ENCODE results near the gene HAGH.

GRCh38 chr16:1794908-1795666 lies 31.5 kb downstream of the HAGH start:
- TF ChIP-seq CTCF (conservative IDR thresholded peaks at IDR 0.05; ENCODE audit: low read length) = no peak
- no peak for TF ChIP-seq EZH2phosphoT487 (IDR thresholded peaks at IDR 0.05; ENCODE audit: borderline replicate concordance, low read depth, low read length)

Data from OCI-LY7 (cell line).